H9 (cell line): ENCODE measurements around the gene NR1I2. TPM values are rescaled to one million over a fixed set of nuclear protein-coding genes. Genes with fewer than 3 reads are reported as not detected.

Experiments
- DNase-seq: peaks from one replicate; pipeline ENCODE4 v3.0.0-alpha.2; 2017
- H2AFZ ChIP-seq: one replicate; pipeline ENCODE4 v1.6.1; 2013; ENCODE audit warnings: mild to moderate bottlenecking, low read length, control low read depth, moderate library complexity
- H2AK5ac ChIP-seq: 2 replicates; pipeline ENCODE4 v1.6.1; 2013; ENCODE audit warnings: low read length, control low read depth, mixed read lengths; ENCODE audit not compliant: insufficient read length
- H2BK120ac ChIP-seq: one replicate; pipeline ENCODE4 v1.6.1; 2013; ENCODE audit warnings: low read depth, mild to moderate bottlenecking, low read length, control low read depth, inconsistent platforms; ENCODE audit not compliant: poor library complexity, severe bottlenecking
- H2BK12ac ChIP-seq: 2 replicates; pipeline ENCODE4 v1.6.1; 2013; ENCODE audit warnings: low read length, control low read depth, mixed read lengths, low read depth; ENCODE audit not compliant: insufficient read length
- H2BK15ac ChIP-seq: 2 replicates; pipeline ENCODE4 v1.6.1; 2013; ENCODE audit warnings: low read depth, low read length, control low read depth
- H2BK20ac ChIP-seq: one replicate; pipeline ENCODE4 v1.6.1; 2013; ENCODE audit warnings: low read depth, mild to moderate bottlenecking, low read length, control low read depth, inconsistent platforms; ENCODE audit not compliant: poor library complexity, severe bottlenecking
- H2BK5ac ChIP-seq: 2 replicates; pipeline ENCODE4 v1.6.1; 2013; ENCODE audit warnings: low read length, control low read depth, mixed read lengths; ENCODE audit not compliant: insufficient read length
- H3K14ac ChIP-seq: 2 replicates; pipeline ENCODE4 v1.6.1; 2013; ENCODE audit warnings: low read length, control low read depth; ENCODE audit not compliant: insufficient read depth
- H3K18ac ChIP-seq: 2 replicates; pipeline ENCODE4 v1.6.1; 2013; ENCODE audit warnings: low read depth, mild to moderate bottlenecking, mixed read lengths, low read length, control low read depth; ENCODE audit not compliant: insufficient read length
- H3K23ac ChIP-seq: 2 replicates; pipeline ENCODE4 v1.6.1; 2013; ENCODE audit warnings: low read length, control low read depth, mixed read lengths, low read depth; ENCODE audit not compliant: insufficient read length
- H3K23me2 ChIP-seq: 2 replicates; pipeline ENCODE4 v1.6.1; 2013; ENCODE audit warnings: low read depth, mild to moderate bottlenecking, mixed read lengths, low read length, control low read depth; ENCODE audit not compliant: insufficient read length, poor library complexity, severe bottlenecking
- H3K27ac ChIP-seq: 2 replicates; pipeline ENCODE4 v1.5.1; 2013; ENCODE audit warnings: low read length, control low read depth, mixed read lengths, low read depth; ENCODE audit not compliant: insufficient read length
- H3K27me3 ChIP-seq: 2 replicates; pipeline ENCODE4 v1.6.1; 2013; ENCODE audit warnings: low read length, control low read depth, inconsistent platforms; ENCODE audit not compliant: insufficient read depth
- H3K4ac ChIP-seq: 2 replicates; pipeline ENCODE4 v1.6.1; 2013; ENCODE audit warnings: low read depth, mild to moderate bottlenecking, control low read depth, inconsistent platforms, low read length, moderate library complexity
- H3K4me1 ChIP-seq: 2 replicates; pipeline ENCODE4 v1.6.1; 2013; ENCODE audit warnings: low read length, control low read depth, inconsistent platforms; ENCODE audit not compliant: insufficient read depth
- H3K4me2 ChIP-seq: 2 replicates; pipeline ENCODE4 v1.6.1; 2013; ENCODE audit warnings: low read length, control low read depth, mixed read lengths; ENCODE audit not compliant: insufficient read length, insufficient read depth
- H3K56ac ChIP-seq: 2 replicates; pipeline ENCODE4 v1.6.1; 2013; ENCODE audit warnings: low read depth, mild to moderate bottlenecking, mixed read lengths, low read length, control low read depth; ENCODE audit not compliant: insufficient read length
- H3K79me1 ChIP-seq: 2 replicates; pipeline ENCODE4 v1.6.1; 2013; ENCODE audit warnings: low read depth, mild to moderate bottlenecking, moderate library complexity, low read length, control low read depth, inconsistent platforms; ENCODE audit not compliant: insufficient read depth, poor library complexity, severe bottlenecking
- H3K79me2 ChIP-seq: 2 replicates; pipeline ENCODE4 v1.6.1; 2013; ENCODE audit warnings: low read length, control low read depth, inconsistent platforms; ENCODE audit not compliant: insufficient read depth
- H3K9ac ChIP-seq: 2 replicates; pipeline ENCODE4 v1.6.1; 2013; ENCODE audit warnings: low read length, control low read depth, mixed read lengths; ENCODE audit not compliant: insufficient read length; ENCODE audit errors: extremely low read depth
- H3K9me3 ChIP-seq: one replicate; pipeline ENCODE4 v1.6.1; 2013; ENCODE audit warnings: low read depth, low read length, inconsistent platforms; ENCODE audit not compliant: control insufficient read depth
- H3T11ph ChIP-seq: one replicate; pipeline ENCODE4 v1.6.1; 2013; ENCODE audit warnings: mild to moderate bottlenecking, low read length, control low read depth, inconsistent platforms
- H4K20me1 ChIP-seq: one replicate; pipeline ENCODE4 v1.6.1; 2013; ENCODE audit not compliant: control insufficient read depth, insufficient read length, insufficient read depth
- H4K5ac ChIP-seq: 2 replicates; pipeline ENCODE4 v1.6.1; 2013; ENCODE audit warnings: low read depth, mild to moderate bottlenecking, mixed read lengths, low read length, control low read depth; ENCODE audit not compliant: insufficient read length
- H4K8ac ChIP-seq: replicated peaks from 2 replicates; pipeline ENCODE4 v1.6.1; 2013; ENCODE audit warnings: low read length, control low read depth, mixed read lengths, low read depth; ENCODE audit not compliant: insufficient read length
- H4K91ac ChIP-seq: 2 replicates; pipeline ENCODE4 v1.6.1; 2013; ENCODE audit warnings: low read depth, mild to moderate bottlenecking, moderate library complexity, mixed read lengths, low read length, control low read depth; ENCODE audit not compliant: insufficient read length
- H3K27ac Mint-ChIP-seq, 3 experiments: 2 replicates in 2 of 3; 3 replicates in 1 of 3; pipeline ENCODE4 v1.8.0; 2020 to 2021; ENCODE audit warnings: mixed read lengths in 3 of 3, mild to moderate bottlenecking in 1 of 3, moderate library complexity in 1 of 3
- H3K27me3 Mint-ChIP-seq: 2 replicates; pipeline ENCODE4 v1.8.0; 2021; ENCODE audit warnings: low read depth, mild to moderate bottlenecking, moderate library complexity, mixed read lengths
- H3K36me3 Mint-ChIP-seq, 3 experiments: 2 replicates in 2 of 3; 3 replicates in 1 of 3; pipeline ENCODE4 v1.8.0; 2020 to 2021; ENCODE audit warnings: low read depth in 3 of 3, mixed read lengths in 3 of 3; ENCODE audit not compliant: insufficient read depth in 1 of 3
- H3K4me1 Mint-ChIP-seq, 2 experiments: 2 replicates each; pipeline ENCODE4 v1.8.0; 2020; ENCODE audit warnings: mixed read lengths in 2 of 2
- H3K4me3 Mint-ChIP-seq, 2 experiments: 2 replicates in 1 of 2; 3 replicates in 1 of 2; pipeline ENCODE4 v1.8.0; 2020 to 2021; ENCODE audit warnings: mild to moderate bottlenecking in 2 of 2, mixed read lengths in 2 of 2, moderate library complexity in 1 of 2
- H3K9me3 Mint-ChIP-seq, 2 experiments: 2 replicates in 1 of 2; 3 replicates in 1 of 2; pipeline ENCODE4 v1.8.0; 2020; ENCODE audit warnings: mild to moderate bottlenecking in 2 of 2, mixed read lengths in 2 of 2, moderate library complexity in 1 of 2
- WGBS: extraction: QIAGEN DNeasy Blood & Tissue Kit; methylation state at CpG from one replicate; pipeline ENCODE4 v1.1.7; 2013; ENCODE audit warnings: missing lambda C conversion rate, low lambda C conversion rate, mixed read lengths; ENCODE audit not compliant: insufficient read length; ENCODE audit errors: extremely low coverage; 5-methylcytosine and 5-hydroxymethylcytosine counted together
- total RNA-seq: library from RNA; stranded (reverse); gene quantifications from 2 replicates; pipeline ENCODE4 v1.2.1, GENCODE V29; 2021
- TF ChIP-seq, protein P1 (sequence below): fragments of 200-600 bp; sonication (generic); conservative IDR thresholded peaks from 3 replicates; pipeline ENCODE4 v1.8.0; 2021; ENCODE audit warnings: antibody characterized with exemption, mild to moderate bottlenecking

Gene NR1I2
- total RNA-seq, 1 experiment from 2014 or later, result not detected

DNA sequence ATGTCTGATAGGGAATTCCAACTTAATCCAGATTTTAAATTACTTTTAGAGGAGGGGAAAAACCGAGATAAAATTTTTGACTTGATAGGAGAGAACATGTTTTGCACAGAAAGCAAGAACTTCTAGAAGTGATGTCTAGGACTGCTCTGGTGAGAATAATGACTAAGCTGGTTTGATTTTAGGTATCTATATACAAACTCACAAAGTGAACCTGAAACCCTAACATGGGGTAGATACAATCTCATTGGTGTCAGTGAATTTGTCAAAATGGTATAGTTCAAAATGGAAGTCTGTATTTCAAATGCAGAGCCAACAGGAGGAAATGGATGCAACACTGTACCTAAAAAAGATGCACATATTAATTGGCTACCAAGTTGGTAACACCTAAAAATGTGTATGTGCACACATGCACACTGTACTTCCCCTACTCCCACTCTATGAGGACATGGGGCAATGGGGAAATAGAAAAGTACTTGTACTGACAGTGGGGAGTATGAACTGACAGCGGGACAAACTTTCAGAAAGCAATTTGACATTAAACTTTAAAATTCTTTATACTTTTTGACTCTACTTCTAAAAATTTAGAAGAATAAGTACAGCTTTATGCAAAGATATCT is 53.0 kb downstream of the NR1I2 start:
- H3K4me2 ChIP-seq, result no peak overlapping the region
- no peak overlapping the region for H4K8ac ChIP-seq
- TF ChIP-seq, protein P1, sequence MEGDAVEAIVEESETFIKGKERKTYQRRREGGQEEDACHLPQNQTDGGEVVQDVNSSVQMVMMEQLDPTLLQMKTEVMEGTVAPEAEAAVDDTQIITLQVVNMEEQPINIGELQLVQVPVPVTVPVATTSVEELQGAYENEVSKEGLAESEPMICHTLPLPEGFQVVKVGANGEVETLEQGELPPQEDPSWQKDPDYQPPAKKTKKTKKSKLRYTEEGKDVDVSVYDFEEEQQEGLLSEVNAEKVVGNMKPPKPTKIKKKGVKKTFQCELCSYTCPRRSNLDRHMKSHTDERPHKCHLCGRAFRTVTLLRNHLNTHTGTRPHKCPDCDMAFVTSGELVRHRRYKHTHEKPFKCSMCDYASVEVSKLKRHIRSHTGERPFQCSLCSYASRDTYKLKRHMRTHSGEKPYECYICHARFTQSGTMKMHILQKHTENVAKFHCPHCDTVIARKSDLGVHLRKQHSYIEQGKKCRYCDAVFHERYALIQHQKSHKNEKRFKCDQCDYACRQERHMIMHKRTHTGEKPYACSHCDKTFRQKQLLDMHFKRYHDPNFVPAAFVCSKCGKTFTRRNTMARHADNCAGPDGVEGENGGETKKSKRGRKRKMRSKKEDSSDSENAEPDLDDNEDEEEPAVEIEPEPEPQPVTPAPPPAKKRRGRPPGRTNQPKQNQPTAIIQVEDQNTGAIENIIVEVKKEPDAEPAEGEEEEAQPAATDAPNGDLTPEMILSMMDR, result no peak
- Mint-ChIP-seq H3K27me3 (no peaks in the 10 kb centered on the region), H3K4me1 (peaks cover 9 to 12% of the 10 kb centered on the region in 2 experiments), H3K36me3 (peaks cover 3 to 4% (median 3%) of the 10 kb centered on the region in 3 experiments; a peak in 5 of 7 replicates), H3K4me3 (no peak overlapping the region), H3K9me3 (no peaks in the 10 kb centered on the region), H3K27ac (no peak overlapping the region)
- H3K18ac ChIP-seq, result no peak overlapping the region
- H3T11ph ChIP-seq, result no peak overlapping the region
- H2AFZ ChIP-seq, result no peak overlapping the region
- DNase-seq, result no peak
- H2BK120ac ChIP-seq, result no peak overlapping the region
- H3K79me2 ChIP-seq, result no peaks in the 10 kb centered on the region
- no peak overlapping the region for H3K56ac ChIP-seq
- no peak overlapping the region for H2BK15ac ChIP-seq
- no peak overlapping the region for H2BK12ac ChIP-seq
- no peak overlapping the region for H2AK5ac ChIP-seq
- no peak overlapping the region for H3K9ac ChIP-seq
- H3K27ac ChIP-seq, result no peak overlapping the region
- no peak overlapping the region for H2BK20ac ChIP-seq
- H3K79me1 ChIP-seq, result no peaks in the 10 kb centered on the region
- no peak overlapping the region for H2BK5ac ChIP-seq
- no CpG with 5 or more reads among the region's 2 CpGs for WGBS
- no peak overlapping the region for H3K4ac ChIP-seq
- no peak overlapping the region for H3K23ac ChIP-seq
- no peak overlapping the region for H4K5ac ChIP-seq
- H4K20me1 ChIP-seq, result no peaks in the 10 kb centered on the region
- H3K4me1 ChIP-seq, result no peaks in the 10 kb centered on the region
- no peaks in the 10 kb centered on the region for H3K23me2 ChIP-seq
- H3K9me3 ChIP-seq, result no peaks in the 10 kb centered on the region
- no peak overlapping the region for H3K14ac ChIP-seq
- H4K91ac ChIP-seq, result no peak overlapping the region
- H3K27me3 ChIP-seq, result no peaks in the 10 kb centered on the region
